HCT116 (cell line): Measurements from ENCODE around the gene FXYD4. TPM values are rescaled to one million over a fixed set of nuclear protein-coding genes. Genes with fewer than 3 reads are reported as not detected.

Source experiments
- ATAC-seq: fragments of 200-7000 bp; cut with Tn5 transposase; 2 replicates; pipeline ENCODE4 v1.9.1; 2020; ENCODE audit warnings: mild to moderate bottlenecking, moderate library complexity
- BruUV-seq: library from RNA; stranded (reverse); fragments of 400-500 nt; replicated peaks from 2 replicates; lab custom pipeline; 2021; lab: Mats Ljungman, UMichigan
- CTCF ChIA-PET: fragments of 300-600 bp; sonication (Branson Sonifier 250); formaldehyde crosslinking; loops from one replicate; lab custom pipeline; 2021; ENCODE audit warnings: antibody characterized with exemption; lab: Charles Lee
- POLR2A ChIA-PET: fragments of 300-600, 350-600 bp; sonication (Branson Sonifier 250); formaldehyde crosslinking; loops from one replicate; lab custom pipeline; 2021; ENCODE audit warnings: antibody characterized with exemption; lab: Charles Lee
- RAD21 ChIA-PET, 2 experiments: fragments of 300-600 bp; sonication (Branson Sonifier 250); formaldehyde crosslinking; loops; one replicate each; lab custom pipeline; 2023; ENCODE audit warnings: low total read pairs in 2 of 2; ENCODE audit not compliant: uncharacterized antibody in 2 of 2, unreplicated experiment in 2 of 2, low non-redundant PET in 1 of 2; lab: Charles Lee
- DNase-seq: peaks from one replicate; pipeline ENCODE4 v3.0.0-alpha.2; 2010; ENCODE audit warnings: low read depth, low spot score
- H2AFZ ChIP-seq: fragments of 200-600 bp; shearing (Covaris generic), sonication (generic); 2 replicates; pipeline ENCODE4 v1.6.1; 2017; ENCODE audit warnings: low read depth, mixed run types, mixed read lengths, antibody characterized with exemption, low read length; ENCODE audit not compliant: poor library complexity, severe bottlenecking
- H3K27ac ChIP-seq: 2 replicates; pipeline ENCODE4 v1.5.1; 2012; ENCODE audit warnings: low read depth, low read length
- H3K27me3 ChIP-seq: fragments of 200-600 bp; sonication (generic); 2 replicates; pipeline ENCODE4 v1.6.1; 2016; ENCODE audit warnings: mixed run types, low read length, mixed read lengths; ENCODE audit not compliant: insufficient read depth
- H3K36me3 ChIP-seq, 2 experiments: fragments of 200-500 bp in 1 of 2; fragments of 200-600 bp in 1 of 2; sonication (Bioruptor generic) in 1 of 2; sonication (generic) in 1 of 2; 2 replicates each; pipeline versions ENCODE4 v1.5.1 to v1.6.1; 2014 to 2016; ENCODE audit warnings: low read length in 2 of 2, inconsistent platforms in 1 of 2, mixed read lengths in 1 of 2, mixed run types in 1 of 2; ENCODE audit not compliant: insufficient read depth in 2 of 2, control insufficient read depth in 1 of 2
- H3K4me1 ChIP-seq, 2 experiments: fragments of 200-600 bp in 1 of 2; sonication (generic) in 1 of 2; 2 replicates each; pipeline versions ENCODE4 v1.5.1 to v1.6.1; 2012 to 2017; ENCODE audit warnings: low read length in 2 of 2, inconsistent platforms in 1 of 2, mild to moderate bottlenecking in 1 of 2, mixed read lengths in 1 of 2, mixed run types in 1 of 2, moderate library complexity in 1 of 2; ENCODE audit not compliant: insufficient read depth in 2 of 2, control insufficient read depth in 1 of 2
- H3K4me2 ChIP-seq: fragments of 200-600 bp; sonication (generic); 2 replicates; pipeline ENCODE4 v1.6.1; 2017; ENCODE audit warnings: mixed run types, low read length, mixed read lengths
- H3K4me3 ChIP-seq, 2 experiments: fragments of 200-600 bp in 1 of 2; sonication (generic) in 1 of 2; replicated peaks in 1 of 2; 2 replicates each; pipeline ENCODE4 v1.5.1; 2011 to 2016; ENCODE audit warnings: low read length in 2 of 2, control low read depth in 1 of 2, low read depth in 1 of 2, mild to moderate bottlenecking in 1 of 2, mixed read lengths in 1 of 2, mixed run types in 1 of 2
- H3K79me2 ChIP-seq: fragments of 200-600 bp; sonication (generic); 2 replicates; pipeline ENCODE4 v1.6.1; 2017; ENCODE audit warnings: mild to moderate bottlenecking, mixed run types, low read length, moderate library complexity, mixed read lengths; ENCODE audit not compliant: insufficient read depth
- H3K9ac ChIP-seq: fragments of 200-600 bp; sonication (generic); 2 replicates; pipeline ENCODE4 v1.6.1; 2016; ENCODE audit warnings: low read length, mixed read lengths
- H3K9me2 ChIP-seq: fragments of 200-600 bp; sonication (generic), shearing (Covaris generic); 2 replicates; pipeline ENCODE4 v1.6.1; 2017; ENCODE audit warnings: mixed run types, mild to moderate bottlenecking, moderate library complexity; ENCODE audit not compliant: insufficient read depth
- H3K9me3 ChIP-seq, 2 experiments: fragments of 200-500 bp in 1 of 2; fragments of 200-600 bp in 1 of 2; sonication (Bioruptor generic) in 1 of 2; sonication (generic) in 1 of 2; 2 replicates each; pipeline ENCODE4 v1.6.1; 2014 to 2017; ENCODE audit warnings: low read length in 2 of 2, mixed read lengths in 2 of 2, inconsistent platforms in 1 of 2, low read depth in 1 of 2, mild to moderate bottlenecking in 1 of 2, mixed run types in 1 of 2, moderate library complexity in 1 of 2; ENCODE audit not compliant: control insufficient read depth in 1 of 2, insufficient read depth in 1 of 2
- H4K20me1 ChIP-seq: fragments of 200-600 bp; sonication (generic), shearing (Covaris generic); 2 replicates; pipeline ENCODE4 v1.6.1; 2017; ENCODE audit warnings: mixed run types, mild to moderate bottlenecking, moderate library complexity; ENCODE audit not compliant: insufficient read depth
- EZH2 ChIP-seq: fragments of 200-600 bp; sonication (generic); IDR thresholded peaks from 2 replicates; pipeline ENCODE4 v1.6.1; 2017; ENCODE audit warnings: antibody characterized with exemption, mixed run types
- FOSL1 ChIP-seq: IDR thresholded peaks from 2 replicates; pipeline ENCODE4 v1.6.1; 2012; ENCODE audit warnings: low read depth
- POLR2A ChIP-seq: IDR thresholded peaks from 2 replicates; pipeline ENCODE4 v1.7.0; 2011; ENCODE audit warnings: borderline replicate concordance; ENCODE audit not compliant: insufficient read depth, insufficient read length; ENCODE audit errors: extremely low read depth
- REST ChIP-seq: IDR thresholded peaks from 2 replicates; pipeline ENCODE4 v1.6.1; 2012; ENCODE audit warnings: low read depth
- SIN3A ChIP-seq: IDR thresholded peaks from 2 replicates; pipeline ENCODE4 v1.6.1; 2012; ENCODE audit warnings: low read depth
- TCF7L2 ChIP-seq: IDR thresholded peaks from 2 replicates; pipeline ENCODE4 v1.7.0; 2011; ENCODE audit warnings: borderline replicate concordance, inconsistent platforms; ENCODE audit not compliant: insufficient read depth, insufficient read length; ENCODE audit errors: extremely low read depth
- YY1 ChIP-seq: IDR thresholded peaks from 2 replicates; pipeline ENCODE4 v1.6.1; 2011; ENCODE audit warnings: low read length, low read depth, moderate library complexity, mild to moderate bottlenecking; ENCODE audit not compliant: insufficient replicate concordance; ENCODE audit errors: extremely low read depth
- ZFX ChIP-seq: fragments of 450-650 bp; IDR thresholded peaks from 2 replicates; pipeline ENCODE4 v1.6.1; 2017
- intact Hi-C: fragments of 100-400 bp; cut with micrococcal nuclease; formaldehyde crosslinking; loops from 2 replicates; pipeline ENCODE4 v1.10.0; 2022
- total RNA-seq: library from RNA; stranded (reverse); gene quantifications from one replicate; pipeline ENCODE4 v1.2.1, GENCODE V29; 2021; ENCODE audit not compliant: unreplicated experiment

Gene FXYD4
- total RNA-seq, 1 experiment from 2014 or later = 0.71 TPM

GRCh38 chr10:43396928-43397624 lies 25.6 kb downstream of the FXYD4 start (continued):
- no peak for TF ChIP-seq POLR2A
- TF ChIP-seq ZFX = no peak
- TF ChIP-seq YY1 = peak; percentile 79
- no peak for TF ChIP-seq EZH2

GRCh38 chr10:43398939-43399319 lies 27.5 kb downstream of the FXYD4 start:
- H3K4me2 ChIP-seq = peak overlapping the region; percentile 92
- DNase-seq (no peak), ATAC-seq (no peak)
- TF ChIP-seq SIN3A (no peak), YY1 (no peak), FOSL1 (no peak), TCF7L2 (no peak), REST (no peak), EZH2 (no peak)
- no peaks in the 10 kb centered on the region for H3K27me3 ChIP-seq
- H3K4me1 ChIP-seq = peaks cover 58 to 88% of the 10 kb centered on the region in 2 experiments
- ChIA-PET RAD21 (no interaction called here), CTCF (no interaction called here), POLR2A (interaction anchor here (1.3 to 2.0 kb wide), 2 partner anchors 9 to 43 kb away, joined by 5 read pairs; no protein-coding TSS in a partner anchor)
- H3K27ac ChIP-seq = peak overlapping the region; percentile 96
- peaks cover 99% of the 10 kb centered on the region for H3K79me2 ChIP-seq
- no TSS peak for BruUV-seq
- intact Hi-C loops = no loop called here
- no peak overlapping the region for H2AFZ ChIP-seq
- no peaks in the 10 kb centered on the region for H3K9me2 ChIP-seq
- H3K36me3 ChIP-seq = peaks cover 16 to 48% of the 10 kb centered on the region in 2 experiments
- peak overlapping the region; percentile 55 to 60 for H3K4me3 ChIP-seq
- H3K9ac ChIP-seq = peak overlapping the region; percentile 100
- peaks cover 59% of the 10 kb centered on the region; the same call in 1 of the 2 replicates for H4K20me1 ChIP-seq
- no peaks in the 10 kb centered on the region for H3K9me3 ChIP-seq
